ENCODE data around the gene SRGAP2.
"Not testable (repeated sequence)": the region's sequence is repeated elsewhere in the genome, so short reads cannot be mapped to it uniquely, and the experiment has no call there.

SRGAP2 gene

DNA sequence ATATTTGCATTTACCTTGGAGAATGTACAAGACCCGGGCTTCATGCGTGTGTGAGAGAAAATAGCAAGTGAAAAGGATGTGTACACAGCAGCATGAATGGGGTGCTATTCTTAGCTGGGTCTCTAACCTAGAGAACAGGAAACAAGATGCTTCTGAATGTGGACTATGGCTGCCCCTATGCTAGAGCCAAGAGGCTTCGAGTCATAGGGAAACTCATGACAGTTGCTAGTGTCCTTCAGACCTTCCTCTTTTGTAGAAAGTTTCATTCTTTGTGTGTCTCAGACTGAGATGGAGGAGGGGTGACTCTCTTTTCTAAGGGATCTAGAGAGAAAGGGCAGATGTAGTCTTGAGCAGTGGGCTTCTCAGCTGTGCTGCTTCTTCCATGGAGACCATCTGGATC lies 40.0 kb downstream of the SRGAP2 start:
- DNase-seq (ENCODE audit: low spot score in 2 of 2); H3K27me3 Mint-ChIP-seq; H3K36me3 Mint-ChIP-seq (ENCODE audit: insufficient read depth): not testable (repeated sequence)

GRCh38 chr1:206245479-206245878 lies 42.1 kb downstream of the SRGAP2 start:
- H3K4me1 Mint-ChIP-seq; H3K4me3 Mint-ChIP-seq; DNase-seq (ENCODE audit: low spot score in 2 of 2); H3K27me3 Mint-ChIP-seq; ATAC-seq (replicated peaks; ENCODE audit: extremely low read depth, poor library complexity, severe bottlenecking); H3K27ac Mint-ChIP-seq (ENCODE audit: low read depth); H3K36me3 Mint-ChIP-seq (ENCODE audit: insufficient read depth); H3K9me3 Mint-ChIP-seq: not testable (repeated sequence)

More for the DNA sequence above, 40.0 kb downstream of the SRGAP2 start:
- peak; percentile 78 for ATAC-seq (replicated peaks; ENCODE audit: extremely low read depth, poor library complexity, severe bottlenecking)
- H3K4me3 Mint-ChIP-seq; H3K27ac Mint-ChIP-seq (ENCODE audit: low read depth); H3K4me1 Mint-ChIP-seq; H3K9me3 Mint-ChIP-seq: not testable (repeated sequence)

GRCh38 chr1:206246129-206246886 lies 43.0 kb downstream of the SRGAP2 start:
- not testable (repeated sequence) for H3K4me1 Mint-ChIP-seq; H3K4me3 Mint-ChIP-seq; H3K27ac Mint-ChIP-seq (ENCODE audit: low read depth); H3K27me3 Mint-ChIP-seq; H3K9me3 Mint-ChIP-seq; H3K36me3 Mint-ChIP-seq (ENCODE audit: insufficient read depth); ATAC-seq (replicated peaks; ENCODE audit: extremely low read depth, poor library complexity, severe bottlenecking); DNase-seq (ENCODE audit: low spot score in 2 of 2)

DNA sequence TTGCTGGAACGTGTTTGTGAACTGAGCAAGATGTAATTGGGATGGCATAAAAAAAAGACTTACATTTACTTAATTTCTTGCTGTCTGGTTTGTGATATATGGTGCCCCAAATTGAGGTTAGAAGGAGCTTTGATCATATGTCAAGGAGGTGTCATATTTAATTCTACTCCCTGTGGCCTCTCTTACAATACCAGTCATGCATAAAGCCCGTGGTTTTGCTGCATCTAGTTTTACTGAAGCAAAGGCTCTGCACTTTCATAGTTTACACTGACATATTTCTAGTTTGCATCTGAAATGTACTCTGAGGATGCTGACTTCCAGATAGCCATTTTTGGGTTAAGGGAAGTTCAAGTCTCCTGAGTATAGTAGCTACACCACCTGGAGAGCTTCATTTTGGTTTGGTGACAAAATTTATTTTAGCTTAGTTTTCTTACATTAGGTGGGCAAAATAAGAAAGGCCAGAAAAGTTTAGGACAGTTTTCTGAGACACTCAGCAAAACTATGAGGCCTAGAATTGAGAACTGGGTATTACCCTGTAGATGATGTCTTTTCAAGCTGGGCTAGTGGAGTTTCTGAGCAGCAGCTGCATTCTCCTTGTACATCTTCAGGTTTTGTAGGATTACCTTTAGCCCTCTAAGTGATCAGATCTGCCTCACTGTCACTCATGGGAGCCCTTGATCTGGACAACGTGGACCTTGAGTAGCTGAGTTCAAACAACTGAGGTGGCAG lies 47.8 kb downstream of the SRGAP2 start:
- H3K9me3 Mint-ChIP-seq, result not testable (repeated sequence)

GRCh38 chr1:206252680-206253335 lies 49.5 kb downstream of the SRGAP2 start:
- not testable (repeated sequence) for DNase-seq (ENCODE audit: low spot score in 2 of 2); H3K27ac Mint-ChIP-seq (ENCODE audit: low read depth); ATAC-seq (replicated peaks; ENCODE audit: extremely low read depth, poor library complexity, severe bottlenecking)

More for the DNA sequence above, 47.8 kb downstream of the SRGAP2 start:
- not testable (repeated sequence) for H3K27me3 Mint-ChIP-seq; H3K4me1 Mint-ChIP-seq; H3K4me3 Mint-ChIP-seq; H3K36me3 Mint-ChIP-seq (ENCODE audit: insufficient read depth); DNase-seq (ENCODE audit: low spot score in 2 of 2); H3K27ac Mint-ChIP-seq (ENCODE audit: low read depth)
- peak; percentile 49 for ATAC-seq (replicated peaks; ENCODE audit: extremely low read depth, poor library complexity, severe bottlenecking)

More at GRCh38 chr1:206252680-206253335, 49.5 kb downstream of the SRGAP2 start:
- H3K9me3 Mint-ChIP-seq; H3K4me3 Mint-ChIP-seq; H3K4me1 Mint-ChIP-seq; H3K36me3 Mint-ChIP-seq (ENCODE audit: insufficient read depth); H3K27me3 Mint-ChIP-seq: not testable (repeated sequence)

Data from central memory CD8-positive, alpha-beta T cell (primary cell).